OCI-LY1 (cell line): Measurements from ENCODE around the gene GPN2.
A peak's percentile ranks its signal among the peaks of the same experiment; 100 is the strongest.

Experiments
- H2AFZ ChIP-seq: fragments of 200-600 bp; sonication (generic), shearing (Covaris generic); 2 replicates; pipeline ENCODE4 v1.6.0; 2014; ENCODE audit warnings: antibody characterized with exemption, mild to moderate bottlenecking, low read length
- H3F3A ChIP-seq: fragments of 200-600 bp; sonication (generic), shearing (Covaris generic); 2 replicates; pipeline ENCODE4 v1.6.0; 2014; ENCODE audit warnings: mild to moderate bottlenecking, antibody characterized with exemption, low read length, moderate library complexity; ENCODE audit not compliant: insufficient read depth
- H3K27ac ChIP-seq: fragments of 200-600 bp; sonication (generic); 2 replicates; pipeline ENCODE4 v1.5.1; 2014; ENCODE audit warnings: low read length, mixed run types, mild to moderate bottlenecking, low read depth; ENCODE audit not compliant: poor library complexity, severe bottlenecking
- H3K27me3 ChIP-seq: fragments of 200-600 bp; sonication (generic); 2 replicates; pipeline ENCODE4 v1.6.0; 2014; ENCODE audit warnings: antibody characterized with exemption, mild to moderate bottlenecking, low read length, moderate library complexity; ENCODE audit not compliant: insufficient read depth
- H3K36me3 ChIP-seq: fragments of 200-600 bp; sonication (generic); 2 replicates; pipeline ENCODE4 v1.6.1; 2014; ENCODE audit warnings: mild to moderate bottlenecking, antibody characterized with exemption, low read length, moderate library complexity, mixed read lengths; ENCODE audit not compliant: insufficient read depth
- H3K4me1 ChIP-seq: fragments of 200-600 bp; sonication (generic); 2 replicates; pipeline ENCODE4 v1.5.1; 2014; ENCODE audit warnings: mild to moderate bottlenecking, low read length, moderate library complexity; ENCODE audit not compliant: insufficient read depth, severe bottlenecking
- H3K4me2 ChIP-seq: fragments of 200-600 bp; sonication (generic), shearing (Covaris generic); 2 replicates; pipeline ENCODE4 v1.6.1; 2014; ENCODE audit warnings: low read length
- H3K4me3 ChIP-seq: fragments of 200-600 bp; sonication (generic); 2 replicates; pipeline ENCODE4 v1.5.1; 2014; ENCODE audit warnings: low read length, low read depth, mild to moderate bottlenecking, mixed read lengths; ENCODE audit not compliant: poor library complexity, severe bottlenecking
- H3K79me2 ChIP-seq: fragments of 200-600 bp; shearing (Covaris generic); 2 replicates; pipeline ENCODE4 v1.6.1; 2016; ENCODE audit warnings: mixed run types, low read length, mixed read lengths; ENCODE audit not compliant: insufficient read depth
- H3K9ac ChIP-seq: fragments of 200-600 bp; sonication (generic), shearing (Covaris generic); 2 replicates; pipeline ENCODE4 v1.6.1; 2014; ENCODE audit warnings: mild to moderate bottlenecking, low read length, mixed read lengths
- H3K9me2 ChIP-seq: fragments of 200-600 bp; sonication (generic), shearing (Covaris generic); 2 replicates; pipeline ENCODE4 v1.6.1; 2014; ENCODE audit warnings: low read depth, mild to moderate bottlenecking, low read length, mixed read lengths
- H3K9me3 ChIP-seq: fragments of 200-600 bp; shearing (Covaris generic); 2 replicates; pipeline ENCODE4 v1.6.1; 2014; ENCODE audit warnings: low read length, mixed read lengths
- H4K20me1 ChIP-seq: fragments of 200-600 bp; sonication (generic), shearing (Covaris generic); 2 replicates; pipeline ENCODE4 v1.6.0; 2016; ENCODE audit warnings: mild to moderate bottlenecking, low read length; ENCODE audit not compliant: insufficient read depth
- EZH2 ChIP-seq: fragments of 200-600 bp; sonication (generic), shearing (Covaris generic); IDR thresholded peaks from 2 replicates; pipeline ENCODE4 v1.8.0; 2017; ENCODE audit warnings: borderline replicate concordance, mixed run types, mild to moderate bottlenecking, antibody characterized with exemption, low read length, moderate library complexity, mixed read lengths
- TF ChIP-seq, protein P1 (sequence below): fragments of 200-600 bp; sonication (generic), shearing (Covaris generic); IDR thresholded peaks from 2 replicates; pipeline ENCODE4 v1.5.1; 2017; ENCODE audit warnings: mild to moderate bottlenecking, antibody characterized with exemption, low read length, moderate library complexity, mixed read lengths

Gene GPN2

DNA sequence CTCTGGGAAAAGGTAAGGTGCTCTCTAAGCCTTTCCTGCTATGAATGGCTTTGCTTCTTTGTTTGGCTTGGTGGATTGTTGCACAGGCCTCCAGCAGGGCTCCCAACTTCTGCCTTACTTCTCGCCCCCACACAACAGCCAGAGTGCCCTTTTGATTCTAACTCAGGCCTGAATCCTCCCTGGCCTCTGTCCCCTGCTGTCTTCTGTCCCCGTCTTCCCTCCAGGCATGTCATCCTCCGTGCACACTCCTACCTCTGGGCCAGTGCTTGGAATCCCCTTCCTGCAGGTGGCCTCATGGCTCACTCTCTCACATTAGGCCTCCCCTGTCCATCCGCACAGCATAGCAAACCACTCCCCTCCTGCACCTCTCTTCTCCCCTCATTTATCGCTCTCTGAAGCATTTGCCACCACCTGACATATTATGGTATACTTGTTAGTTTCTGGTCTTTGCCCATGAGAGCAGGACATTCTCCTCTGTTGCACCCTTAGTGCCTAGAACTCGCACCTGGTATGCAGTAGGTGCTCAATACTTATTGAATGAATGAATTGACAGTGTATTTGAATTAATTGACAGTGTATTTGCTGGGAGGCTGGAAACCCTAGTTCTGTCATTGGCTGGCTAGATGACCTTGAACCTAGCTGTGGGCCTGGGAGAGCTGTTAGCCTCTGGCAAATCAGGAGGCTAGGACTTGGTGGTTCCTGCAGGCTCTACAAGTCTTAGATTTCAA is 60.7 kb downstream of the GPN2 start:
- no peak overlapping the region for H3K4me3 ChIP-seq
- H3K4me2 ChIP-seq = peak overlapping the region; percentile 53; the same call in 1 of the 2 replicates
- H3K27ac ChIP-seq = peak overlapping the region; percentile 15
- H3K4me1 ChIP-seq = peaks cover 43% of the 10 kb centered on the region
- H3K9me2 ChIP-seq = no peaks in the 10 kb centered on the region
- H2AFZ ChIP-seq = no peak overlapping the region
- H3K9ac ChIP-seq = no peak overlapping the region; the same call in 1 of the 2 replicates
- TF ChIP-seq, protein P1, sequence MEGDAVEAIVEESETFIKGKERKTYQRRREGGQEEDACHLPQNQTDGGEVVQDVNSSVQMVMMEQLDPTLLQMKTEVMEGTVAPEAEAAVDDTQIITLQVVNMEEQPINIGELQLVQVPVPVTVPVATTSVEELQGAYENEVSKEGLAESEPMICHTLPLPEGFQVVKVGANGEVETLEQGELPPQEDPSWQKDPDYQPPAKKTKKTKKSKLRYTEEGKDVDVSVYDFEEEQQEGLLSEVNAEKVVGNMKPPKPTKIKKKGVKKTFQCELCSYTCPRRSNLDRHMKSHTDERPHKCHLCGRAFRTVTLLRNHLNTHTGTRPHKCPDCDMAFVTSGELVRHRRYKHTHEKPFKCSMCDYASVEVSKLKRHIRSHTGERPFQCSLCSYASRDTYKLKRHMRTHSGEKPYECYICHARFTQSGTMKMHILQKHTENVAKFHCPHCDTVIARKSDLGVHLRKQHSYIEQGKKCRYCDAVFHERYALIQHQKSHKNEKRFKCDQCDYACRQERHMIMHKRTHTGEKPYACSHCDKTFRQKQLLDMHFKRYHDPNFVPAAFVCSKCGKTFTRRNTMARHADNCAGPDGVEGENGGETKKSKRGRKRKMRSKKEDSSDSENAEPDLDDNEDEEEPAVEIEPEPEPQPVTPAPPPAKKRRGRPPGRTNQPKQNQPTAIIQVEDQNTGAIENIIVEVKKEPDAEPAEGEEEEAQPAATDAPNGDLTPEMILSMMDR = no peak
- TF ChIP-seq EZH2 = no peak
- H3K79me2 ChIP-seq = no peaks in the 10 kb centered on the region
- peaks cover 22% of the 10 kb centered on the region; the same call in 1 of the 2 replicates for H3K36me3 ChIP-seq
- H3K9me3 ChIP-seq = no peaks in the 10 kb centered on the region
- H4K20me1 ChIP-seq = no peaks in the 10 kb centered on the region
- no peaks in the 10 kb centered on the region for H3K27me3 ChIP-seq
- no peaks in the 10 kb centered on the region for H3F3A ChIP-seq

DNA sequence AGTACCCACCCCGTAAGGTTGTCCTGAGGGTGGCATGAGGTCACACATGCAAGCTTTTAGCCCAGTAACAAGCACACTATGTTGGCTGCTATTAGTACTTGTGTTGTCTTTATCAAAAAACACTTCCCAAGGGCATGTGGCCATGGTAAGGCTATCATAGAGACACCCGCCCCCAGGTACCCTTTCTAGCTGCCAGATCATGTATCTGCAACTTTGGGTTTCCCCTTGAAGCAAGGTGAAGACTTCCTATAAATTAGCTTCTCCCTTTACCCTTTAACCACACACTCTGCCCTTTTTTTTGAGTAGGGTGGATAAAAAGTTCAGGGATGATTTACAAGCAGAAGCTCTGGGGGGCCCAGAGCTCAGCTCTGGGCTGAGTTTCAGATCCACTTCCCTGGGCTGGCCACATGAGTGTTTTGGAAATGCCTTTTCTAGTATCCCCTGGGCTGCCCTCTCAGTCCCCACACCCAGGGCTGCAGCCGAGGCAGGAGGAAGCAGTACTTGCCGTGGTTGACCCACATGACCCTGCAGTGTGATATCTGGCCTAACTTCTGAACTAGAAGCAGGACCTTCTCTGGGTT is 61.6 kb downstream of the GPN2 start:
- Histone ChIP-seq H3K9ac (peak overlapping the region; percentile 5; the same call in 1 of the 2 replicates), H2AFZ (no peak overlapping the region), H3K9me2 (no peaks in the 10 kb centered on the region), H3F3A (no peaks in the 10 kb centered on the region), H3K36me3 (peaks cover 17% of the 10 kb centered on the region; the same call in 1 of the 2 replicates), H3K27me3 (no peaks in the 10 kb centered on the region), H3K27ac (peak overlapping the region; percentile 15), H3K4me1 (peaks cover 37% of the 10 kb centered on the region), H3K4me3 (peak overlapping the region; percentile 19), H3K4me2 (peak overlapping the region; percentile 53), H3K79me2 (no peaks in the 10 kb centered on the region), H3K9me3 (no peaks in the 10 kb centered on the region), H4K20me1 (no peaks in the 10 kb centered on the region)
- TF ChIP-seq, protein P1 = no peak
- TF ChIP-seq EZH2 = no peak

DNA sequence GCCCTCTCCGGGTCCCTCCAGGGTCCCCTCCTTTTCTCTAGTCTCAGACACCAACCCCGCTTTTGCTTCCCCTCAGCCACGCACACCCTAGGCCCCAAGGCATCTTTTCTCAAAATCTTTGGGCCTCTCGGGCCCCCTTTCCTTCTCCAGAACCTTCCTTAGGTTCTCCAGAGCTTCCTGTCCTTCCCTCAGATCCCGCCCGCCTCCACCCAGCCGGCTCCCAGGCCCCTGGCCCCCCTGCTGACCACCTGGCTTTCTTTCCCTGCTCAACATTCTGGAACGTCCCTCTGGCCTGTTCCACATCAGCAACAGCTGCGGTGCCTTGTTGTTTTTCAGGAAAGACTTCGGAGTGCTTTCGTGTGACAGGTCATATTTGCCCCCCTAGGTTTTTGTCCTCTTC is 62.4 kb downstream of the GPN2 start:
- Histone ChIP-seq H3K9me3 (no peaks in the 10 kb centered on the region), H3K4me2 (peak overlapping the region; percentile 96), H3K9ac (peak overlapping the region; percentile 81), H3K4me1 (peaks cover 29% of the 10 kb centered on the region), H3K4me3 (peak overlapping the region; percentile 75), H3K79me2 (no peaks in the 10 kb centered on the region), H3K9me2 (no peaks in the 10 kb centered on the region), H3K36me3 (peaks cover 9% of the 10 kb centered on the region; the same call in 1 of the 2 replicates), H4K20me1 (no peaks in the 10 kb centered on the region), H3K27me3 (no peaks in the 10 kb centered on the region), H3F3A (no peaks in the 10 kb centered on the region), H2AFZ (no peak overlapping the region), H3K27ac (no peak overlapping the region)
- TF ChIP-seq EZH2 = no peak
- TF ChIP-seq, protein P1 = no peak
